GM19240 (cell line): ENCODE data around the gene MPHOSPH6.
"Not testable (repeated sequence)": the region's sequence is repeated elsewhere in the genome, so short reads cannot be mapped to it uniquely, and the experiment has no call there.

ENCODE experiments used
- DNase-seq: peaks from one replicate; pipeline ENCODE4 v3.0.0; 2011; ENCODE audit warnings: low spot score; ENCODE audit not compliant: insufficient read length

The MPHOSPH6 gene

GRCh38 chr16:82169861-82170845 lies at the start of gene MPHOSPH6:
Gene MPHOSPH6 (minus strand): TSS chr16:82170224. CDS start chr16:82170175, 49 bp downstream.
- DNase-seq, result peak; percentile 80

DNA sequence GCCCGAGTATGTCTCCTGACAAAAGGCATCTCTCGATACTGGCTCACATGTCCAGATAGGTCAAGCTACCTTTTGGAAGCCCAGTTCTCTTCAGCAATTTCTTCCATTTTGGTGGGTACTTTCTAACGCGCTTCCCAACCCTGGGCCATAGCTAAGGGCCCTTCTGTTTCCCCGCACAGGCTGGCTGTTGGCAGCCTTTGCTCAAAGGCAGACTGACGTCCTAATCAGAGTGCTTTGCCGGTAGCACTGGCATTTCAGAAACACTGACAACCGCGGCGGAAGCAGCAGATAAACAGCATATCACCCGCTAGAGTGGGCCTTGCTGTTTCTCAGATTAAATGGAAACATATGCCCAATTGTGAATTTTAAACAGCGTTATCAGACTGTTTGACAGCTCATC lies 49.3 kb upstream of the MPHOSPH6 start:
- DNase-seq, result no peak

DNA sequence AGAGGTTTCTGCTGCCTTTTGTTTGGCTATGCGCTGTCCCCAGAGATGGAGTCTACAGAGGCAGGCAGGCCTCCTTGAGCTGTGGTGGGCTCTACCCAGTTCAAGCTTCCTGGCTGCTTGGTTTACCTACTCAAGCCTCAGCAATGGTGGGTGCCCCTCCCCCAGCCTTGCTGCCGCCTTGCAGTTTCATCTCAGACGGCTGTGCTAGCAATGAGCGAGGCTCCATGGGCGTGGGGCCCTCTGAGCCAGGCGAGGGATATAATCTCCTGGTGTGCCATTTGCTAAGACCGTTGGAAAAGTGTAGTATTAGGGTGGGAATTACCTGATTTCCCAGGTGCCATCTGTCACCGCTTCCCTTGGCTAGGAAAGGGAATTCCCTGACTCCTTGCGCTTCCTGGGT lies 39.3 kb upstream of the MPHOSPH6 start:
- not testable (repeated sequence) for DNase-seq

DNA sequence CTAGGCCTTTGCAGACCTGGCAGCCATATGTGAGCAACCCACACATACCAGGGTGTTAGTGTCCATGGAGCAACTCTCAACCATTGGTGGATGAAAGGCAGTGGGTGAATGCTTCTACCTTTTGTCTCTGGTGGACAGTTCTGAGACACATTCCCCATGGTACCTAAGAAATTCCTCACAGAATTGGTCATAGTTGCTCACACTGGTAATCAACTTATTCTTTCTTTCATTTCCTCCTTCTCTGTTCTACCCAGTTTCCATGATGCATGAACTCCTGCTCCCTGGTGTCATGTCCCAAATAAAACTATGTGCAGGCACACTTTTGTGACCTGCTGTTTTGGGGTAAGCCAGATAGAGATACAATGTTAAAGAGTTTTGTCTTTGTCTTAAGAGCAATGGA lies 33.2 kb upstream of the MPHOSPH6 start:
- no peak for DNase-seq

- no peak for DNase-seq
Observed at GRCh38 chr16:82201926-82202325, 31.9 kb upstream of the MPHOSPH6 start.

- no peak for DNase-seq
Observed at GRCh38 chr16:82201351-82201750, 31.3 kb upstream of the MPHOSPH6 start.

GRCh38 chr16:82199209-82199608 lies 29.2 kb upstream of the MPHOSPH6 start:
- DNase-seq, result no peak

GRCh38 chr16:82197540-82198240 lies 27.7 kb upstream of the MPHOSPH6 start:
- DNase-seq, result no peak

DNA sequence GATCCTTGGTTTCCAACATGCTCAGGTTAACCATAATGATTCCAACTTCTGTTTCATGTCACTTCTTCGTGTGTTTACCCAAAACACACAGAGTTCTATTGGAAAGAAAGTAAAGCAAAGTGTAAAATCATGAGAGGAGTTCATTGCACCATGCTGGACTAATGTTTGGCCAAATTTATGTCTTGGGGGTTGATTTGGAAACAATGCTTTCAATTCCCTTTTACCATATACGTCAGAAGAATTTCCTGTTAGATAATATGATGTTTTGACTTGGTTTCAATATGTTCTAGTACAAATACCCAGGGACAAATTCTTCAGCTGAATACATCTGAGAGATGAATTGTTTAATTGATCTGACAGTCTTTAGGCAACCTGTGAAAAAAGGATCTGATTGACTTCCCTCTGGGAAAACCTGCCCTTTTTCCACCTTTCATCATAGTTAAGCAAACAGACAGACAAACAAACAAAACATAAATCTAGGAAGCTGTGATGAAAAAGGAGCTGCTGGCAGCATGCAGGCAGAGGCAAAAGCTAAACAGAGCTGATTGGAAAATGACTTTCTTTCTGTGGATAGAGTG lies 26.0 kb upstream of the MPHOSPH6 start:
- no peak for DNase-seq

- DNase-seq, result no peak
Observed at GRCh38 chr16:82194086-82194485, 24.1 kb upstream of the MPHOSPH6 start.

- DNase-seq, result no peak
Observed at GRCh38 chr16:82192665-82193064, 22.6 kb upstream of the MPHOSPH6 start.

DNA sequence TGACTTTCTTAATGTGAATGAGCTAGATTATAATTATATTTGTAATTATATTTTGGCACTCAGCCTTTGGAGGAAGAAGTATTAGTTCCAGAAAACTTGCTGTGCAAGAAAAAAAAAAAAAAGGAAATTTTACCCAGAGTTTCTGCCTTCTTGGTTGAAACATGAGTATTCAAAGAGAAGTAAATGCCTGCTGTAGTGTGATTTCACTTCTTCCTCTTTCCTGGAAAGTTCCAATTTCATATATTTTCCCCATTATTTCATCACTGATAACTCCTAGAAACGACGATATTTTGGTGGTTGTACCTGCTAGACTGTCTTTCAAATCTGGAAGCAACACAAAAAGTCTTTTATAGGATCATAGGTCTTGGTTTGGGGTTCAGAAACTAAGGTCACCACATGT lies 20.4 kb upstream of the MPHOSPH6 start:
- no peak for DNase-seq

DNA sequence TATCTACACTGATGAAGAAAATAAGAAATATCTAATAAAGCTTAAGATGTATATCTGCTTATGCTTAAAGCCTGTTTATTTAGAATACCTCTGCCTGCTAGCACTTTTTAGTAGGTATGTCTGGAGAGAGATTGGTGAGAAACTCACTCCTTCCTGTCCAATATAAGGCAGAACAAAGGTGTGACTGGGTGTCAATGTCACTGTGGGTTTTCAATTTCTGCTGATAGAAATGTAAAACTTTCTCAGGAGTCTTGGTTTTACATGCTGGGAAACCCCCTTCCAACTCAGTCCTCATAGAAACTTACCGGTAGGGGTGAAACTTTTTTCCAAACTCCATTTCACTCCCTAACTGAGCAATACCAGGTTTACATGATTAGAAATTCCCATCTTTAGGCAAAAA lies 17.8 kb upstream of the MPHOSPH6 start:
- DNase-seq, result no peak

DNA sequence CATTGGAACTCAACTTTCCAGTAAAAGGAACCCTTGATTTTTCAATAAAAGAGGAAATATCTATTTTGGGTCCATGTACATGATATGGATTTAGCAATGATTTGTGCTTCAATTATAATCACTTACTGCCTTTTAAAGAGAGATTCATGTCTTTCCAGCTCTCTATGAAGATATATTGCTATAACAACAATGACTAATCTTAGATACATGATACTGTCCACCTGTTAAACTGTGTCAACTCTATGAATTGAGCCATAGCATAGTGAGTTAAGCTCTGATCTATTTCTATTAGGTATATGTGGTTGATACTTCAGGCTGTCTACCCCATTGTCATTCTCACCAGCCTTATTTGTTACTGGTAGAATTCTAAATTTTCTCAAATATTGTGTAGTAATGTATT lies 15.0 kb upstream of the MPHOSPH6 start:
- DNase-seq, result no peak

GRCh38 chr16:82184213-82184612 lies 14.2 kb upstream of the MPHOSPH6 start:
- DNase-seq, result no peak

DNA sequence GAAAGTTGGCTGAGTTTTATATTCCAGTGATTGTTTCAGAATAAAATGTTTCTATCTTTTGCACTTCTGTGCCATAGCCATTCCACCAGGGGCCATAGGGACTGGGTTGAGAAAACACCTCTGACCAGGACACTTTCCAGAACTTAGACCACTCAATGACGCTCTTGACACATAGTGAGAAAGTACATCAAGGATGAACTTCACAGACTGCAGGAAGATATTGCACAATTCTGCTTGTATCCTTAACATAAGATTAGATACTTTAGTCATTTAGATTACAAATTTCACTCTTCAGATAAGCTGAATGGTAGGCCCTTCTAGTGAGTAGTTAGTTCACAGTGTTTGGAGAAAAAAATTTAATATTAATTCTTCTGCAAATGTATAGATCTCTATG lies 13.0 kb upstream of the MPHOSPH6 start:
- DNase-seq, result no peak

DNA sequence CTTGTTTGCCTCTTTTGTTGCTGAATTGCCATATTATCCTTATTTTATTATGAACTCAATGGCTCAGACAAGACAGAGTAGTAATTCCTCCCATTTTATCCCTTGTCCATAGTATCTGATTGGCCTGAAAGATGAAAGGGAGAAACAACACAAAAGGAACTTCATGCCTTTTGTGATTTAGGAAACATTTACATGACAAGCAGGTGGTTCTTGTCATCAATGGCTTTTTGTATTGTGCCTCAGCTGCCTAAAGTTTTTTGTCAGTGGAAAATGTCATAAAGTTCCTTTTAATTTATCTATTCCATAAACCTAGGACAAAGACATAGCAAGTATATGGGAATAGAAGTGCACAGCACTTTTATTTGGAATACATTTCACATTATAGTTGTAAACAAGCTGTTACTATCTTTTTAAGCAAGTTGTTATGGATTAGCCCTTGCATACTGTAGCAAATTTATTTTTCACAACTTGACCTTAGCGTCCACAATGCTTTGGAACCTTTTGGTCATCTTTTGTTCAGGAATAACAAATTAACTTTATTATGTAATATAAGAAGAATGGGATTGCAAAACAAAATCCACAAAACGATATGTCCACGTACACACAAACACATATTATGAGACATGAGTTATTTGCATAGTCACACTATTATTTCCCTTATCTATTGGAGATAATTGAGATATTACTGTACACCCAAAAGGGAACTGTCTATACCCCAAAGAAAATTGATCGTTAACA lies 12.4 kb upstream of the MPHOSPH6 start:
- DNase-seq, result no peak

DNA sequence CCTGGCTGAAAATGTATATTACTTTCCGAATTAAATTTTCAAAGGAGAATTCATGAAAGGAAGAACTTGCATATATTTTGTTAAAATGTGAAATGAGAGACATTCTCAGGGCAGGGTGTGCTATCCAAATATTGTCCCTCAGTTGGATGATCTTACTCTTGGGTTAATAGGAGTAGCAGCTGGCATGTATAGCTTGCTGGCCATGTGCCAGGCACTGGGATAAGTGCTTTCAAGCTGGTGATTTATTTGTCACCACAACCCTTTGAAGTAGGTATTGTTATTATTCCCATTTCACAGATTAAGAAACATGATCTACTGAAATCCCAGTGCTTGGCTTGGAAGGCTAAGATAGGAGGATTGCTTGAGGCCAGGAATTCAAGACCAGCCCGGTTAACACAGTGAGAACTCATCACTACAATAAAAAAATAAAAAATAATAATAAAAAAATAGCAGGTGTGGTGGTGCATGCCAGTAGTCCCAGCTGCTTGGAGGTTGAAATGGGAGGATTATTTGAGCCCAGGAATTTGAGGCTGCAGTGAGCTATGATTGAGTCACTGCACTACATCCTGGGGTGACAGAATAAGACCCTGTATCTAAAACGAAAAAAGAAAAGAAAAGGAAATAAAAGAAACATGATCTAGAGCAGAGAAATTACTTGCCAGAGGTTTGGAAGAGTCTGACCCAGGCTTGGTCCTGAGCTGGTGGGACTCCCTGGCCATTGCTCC lies 11.6 kb upstream of the MPHOSPH6 start:
- no peak for DNase-seq

GRCh38 chr16:82178352-82178751 lies 8.3 kb upstream of the MPHOSPH6 start:
- no peak for DNase-seq

DNA sequence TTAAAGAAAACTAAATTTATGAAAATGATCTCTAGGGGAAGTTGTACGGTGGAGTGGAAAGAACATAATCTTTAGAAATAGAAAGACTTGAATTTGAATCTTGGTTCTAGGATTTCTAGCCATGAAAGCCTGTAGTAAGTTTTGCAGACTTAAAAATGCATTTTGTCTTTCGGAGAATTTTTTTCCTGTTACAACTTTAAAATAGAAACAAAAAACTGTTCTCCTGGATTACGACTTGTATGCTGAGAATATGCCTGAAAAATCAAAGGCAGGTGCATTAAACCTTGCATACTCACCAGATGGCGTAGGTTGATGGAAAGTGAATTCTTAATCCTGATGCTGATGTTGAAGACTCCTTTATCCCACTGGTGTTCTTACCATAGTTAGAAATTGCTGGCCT lies 7.5 kb upstream of the MPHOSPH6 start:
- no peak for DNase-seq

DNA sequence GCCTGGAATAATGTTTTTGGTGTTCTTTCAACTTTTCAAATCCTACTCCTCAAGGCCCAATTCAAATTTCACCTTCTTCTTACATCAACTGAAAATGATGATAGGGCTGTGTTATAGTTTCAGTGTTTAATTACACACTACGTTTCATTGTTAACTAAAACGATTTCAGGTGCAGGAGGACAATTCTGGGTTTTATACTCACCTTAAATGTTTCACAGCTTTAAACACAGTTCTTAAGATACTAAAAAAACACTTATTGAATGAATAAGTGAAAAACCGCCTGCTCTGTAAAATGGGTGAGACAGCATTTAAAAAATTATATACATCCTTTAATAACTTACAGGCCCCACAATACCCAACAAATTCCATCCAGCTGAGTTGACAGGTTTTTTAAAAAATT lies 6.2 kb upstream of the MPHOSPH6 start:
- no peak for DNase-seq
